GM12873 (cell line): ENCODE data around the gene ZBTB44.
A peak's percentile ranks its signal among the peaks of the same experiment; 100 is the strongest.

Experiments
- CTCF ChIP-seq: IDR thresholded peaks from 2 replicates; pipeline ENCODE4 v1.5.1; 2012; ENCODE audit warnings: low read depth, mild to moderate bottlenecking, moderate library complexity, low read length, control low read depth; ENCODE audit not compliant: insufficient read depth; ENCODE audit errors: missing control alignments

ZBTB44 gene

GRCh38 chr11:130215531-130216220, 99.0 kb downstream of the ZBTB44 start:
- no peak for TF ChIP-seq CTCF

- no peak for TF ChIP-seq CTCF
Measured at GRCh38 chr11:130214861-130215530, 99.7 kb downstream of the ZBTB44 start.

GRCh38 chr11:130213979-130214281, 100.8 kb downstream of the ZBTB44 start:
- no peak for TF ChIP-seq CTCF

GRCh38 chr11:130213143-130213978, 101.4 kb downstream of the ZBTB44 start:
- peak; percentile 93 for TF ChIP-seq CTCF

GRCh38 chr11:130212431-130212961, 102.2 kb downstream of the ZBTB44 start:
- TF ChIP-seq CTCF = no peak

- no peak for TF ChIP-seq CTCF
Measured at GRCh38 chr11:130211781-130212401, 102.8 kb downstream of the ZBTB44 start.
